AG04450 (cell line): Measurements from ENCODE around the gene FAM20A. TPM values are rescaled to one million over a fixed set of nuclear protein-coding genes. Genes with fewer than 3 reads are reported as not detected.
"Not testable (repeated sequence)": the region's sequence is repeated elsewhere in the genome, so short reads cannot be mapped to it uniquely, and the experiment has no call there.

Source experiments
- CTCF ChIA-PET: fragments of 300-600, 350-600 bp; formaldehyde crosslinking; extraction: SDS; loops from one replicate; lab custom pipeline; 2022; ENCODE audit warnings: antibody characterized with exemption, inconsistent platforms; lab: Charles Lee
- POLR2A ChIA-PET: fragments of 350-600 bp; formaldehyde crosslinking; extraction: SDS; loops from one replicate; lab custom pipeline; 2021; ENCODE audit warnings: antibody characterized with exemption, inconsistent platforms; lab: Yijun Ruan, JAX
- DNase-seq: peaks from one replicate; pipeline ENCODE4 v3.0.0-alpha.2; 2011; ENCODE audit warnings: low read depth, low spot score
- H3K27ac ChIP-seq: one replicate; pipeline ENCODE4 v1.5.1; 2012; ENCODE audit warnings: low read depth, low read length, control low read depth
- H3K27me3 ChIP-seq: one replicate; pipeline ENCODE4 v1.6.0; 2012; ENCODE audit warnings: low read length; ENCODE audit not compliant: control insufficient read depth, insufficient read depth
- H3K4me3 ChIP-seq: 2 replicates; pipeline ENCODE4 v1.5.1; 2011; ENCODE audit warnings: mild to moderate bottlenecking, low read depth, low read length, control low read depth
- H3K9me3 ChIP-seq: 2 replicates; pipeline ENCODE4 v1.5.1; 2012; ENCODE audit warnings: low read length; ENCODE audit not compliant: control insufficient read depth, insufficient read depth
- polyA plus RNA-seq: library from polyadenylated mRNA; depleted of rRNA; stranded (reverse); fragments of >200 nt; gene quantifications from 2 replicates; pipeline ENCODE4 v1.2.3, GENCODE V29; 2011
- TF ChIP-seq, protein P1 (sequence below): IDR thresholded peaks from 2 replicates; pipeline ENCODE4 v1.5.1; 2011; ENCODE audit warnings: low read depth, low read length, control low read depth, inconsistent platforms

The FAM20A gene
- polyA plus RNA-seq, 1 experiment, result not detected

DNA sequence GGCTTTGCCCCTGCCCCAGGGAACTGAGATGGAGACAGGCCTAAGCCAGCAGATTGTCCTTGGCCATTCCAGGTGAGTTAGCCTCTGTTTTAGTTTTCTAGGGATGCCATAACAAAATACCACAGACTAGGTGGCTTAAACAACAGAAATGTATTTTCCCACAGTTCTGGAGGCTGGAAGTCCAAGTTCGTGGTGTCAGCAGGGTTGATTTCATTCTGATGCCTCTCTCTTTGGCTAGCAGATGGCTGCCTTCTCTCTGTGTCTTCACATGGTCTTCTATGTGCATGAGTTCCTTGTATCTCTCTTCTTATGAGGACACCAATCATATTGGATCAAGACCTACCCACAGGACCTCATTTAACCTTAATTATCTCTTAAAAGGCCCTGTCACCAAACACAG, 12.8 kb downstream of the FAM20A start:
- TF ChIP-seq, protein P1, sequence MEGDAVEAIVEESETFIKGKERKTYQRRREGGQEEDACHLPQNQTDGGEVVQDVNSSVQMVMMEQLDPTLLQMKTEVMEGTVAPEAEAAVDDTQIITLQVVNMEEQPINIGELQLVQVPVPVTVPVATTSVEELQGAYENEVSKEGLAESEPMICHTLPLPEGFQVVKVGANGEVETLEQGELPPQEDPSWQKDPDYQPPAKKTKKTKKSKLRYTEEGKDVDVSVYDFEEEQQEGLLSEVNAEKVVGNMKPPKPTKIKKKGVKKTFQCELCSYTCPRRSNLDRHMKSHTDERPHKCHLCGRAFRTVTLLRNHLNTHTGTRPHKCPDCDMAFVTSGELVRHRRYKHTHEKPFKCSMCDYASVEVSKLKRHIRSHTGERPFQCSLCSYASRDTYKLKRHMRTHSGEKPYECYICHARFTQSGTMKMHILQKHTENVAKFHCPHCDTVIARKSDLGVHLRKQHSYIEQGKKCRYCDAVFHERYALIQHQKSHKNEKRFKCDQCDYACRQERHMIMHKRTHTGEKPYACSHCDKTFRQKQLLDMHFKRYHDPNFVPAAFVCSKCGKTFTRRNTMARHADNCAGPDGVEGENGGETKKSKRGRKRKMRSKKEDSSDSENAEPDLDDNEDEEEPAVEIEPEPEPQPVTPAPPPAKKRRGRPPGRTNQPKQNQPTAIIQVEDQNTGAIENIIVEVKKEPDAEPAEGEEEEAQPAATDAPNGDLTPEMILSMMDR, result no peak
- Histone ChIP-seq H3K27ac (no peak overlapping the region), H3K4me3 (no peak overlapping the region), H3K9me3 (no peaks in the 10 kb centered on the region; the same call in 1 of the 2 replicates), H3K27me3 (peaks cover 3% of the 10 kb centered on the region)
- ChIA-PET CTCF (no interaction called here), POLR2A (no interaction called here)
- no peak for DNase-seq

DNA sequence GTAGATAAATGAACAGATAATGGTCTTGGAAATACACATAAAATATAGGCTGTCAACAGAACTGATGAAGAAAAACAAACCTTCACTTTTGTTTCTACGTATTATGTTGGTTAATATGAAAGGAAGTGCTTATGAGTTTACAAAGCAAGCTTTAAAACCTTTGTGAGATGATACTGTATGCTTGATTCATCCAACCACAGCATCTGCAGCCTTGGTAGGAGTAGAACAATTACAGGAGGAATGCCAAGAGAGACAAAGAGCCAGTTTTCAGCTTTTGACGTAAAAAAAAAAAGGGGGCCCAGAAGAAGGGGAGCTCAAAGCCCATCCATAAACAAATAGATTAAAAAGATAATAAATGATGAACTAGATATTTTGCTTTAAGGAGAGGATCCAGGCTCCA, 13.3 kb downstream of the FAM20A start:
- Histone ChIP-seq H3K27ac (no peak overlapping the region), H3K27me3 (peaks cover 3% of the 10 kb centered on the region), H3K9me3 (no peaks in the 10 kb centered on the region; the same call in 1 of the 2 replicates), H3K4me3 (no peak overlapping the region)
- no peak for DNase-seq
- CTCF ChIA-PET, result interaction anchor here (0.7 kb wide), 1 partner anchor 10 kb away, joined by 4 read pairs; no protein-coding TSS in a partner anchor
- POLR2A ChIA-PET, result no interaction called here
- TF ChIP-seq, protein P1, result no peak

DNA sequence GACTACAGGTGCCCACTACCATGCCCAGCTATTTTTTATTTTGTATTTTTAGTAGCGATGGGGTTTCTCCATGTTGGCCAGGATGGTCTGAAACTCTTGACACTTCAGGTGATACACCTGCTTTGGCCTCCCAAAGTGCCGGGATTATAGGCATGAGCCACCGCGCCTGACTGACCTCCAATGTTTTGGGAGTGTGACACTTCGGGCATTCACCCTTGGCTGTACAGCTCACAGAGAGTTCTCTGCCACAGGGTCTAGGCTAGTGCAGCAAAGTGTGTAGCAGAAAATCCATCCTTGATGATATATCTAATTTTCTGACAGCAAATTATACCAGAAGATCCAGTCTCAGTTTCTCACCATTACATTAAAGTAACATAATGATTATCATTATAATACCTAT, 14.1 kb downstream of the FAM20A start:
- H3K9me3 ChIP-seq, result no peaks in the 10 kb centered on the region; the same call in 1 of the 2 replicates
- H3K4me3 ChIP-seq, result no peak overlapping the region
- POLR2A ChIA-PET, result no interaction called here
- no peaks in the 10 kb centered on the region for H3K27me3 ChIP-seq
- TF ChIP-seq, protein P1, result no peak
- no peak overlapping the region for H3K27ac ChIP-seq
- DNase-seq, result no peak
- CTCF ChIA-PET, result interaction anchor here (0.6 kb wide), 1 partner anchor 122 kb away, joined by 3 read pairs; no protein-coding TSS in a partner anchor

DNA sequence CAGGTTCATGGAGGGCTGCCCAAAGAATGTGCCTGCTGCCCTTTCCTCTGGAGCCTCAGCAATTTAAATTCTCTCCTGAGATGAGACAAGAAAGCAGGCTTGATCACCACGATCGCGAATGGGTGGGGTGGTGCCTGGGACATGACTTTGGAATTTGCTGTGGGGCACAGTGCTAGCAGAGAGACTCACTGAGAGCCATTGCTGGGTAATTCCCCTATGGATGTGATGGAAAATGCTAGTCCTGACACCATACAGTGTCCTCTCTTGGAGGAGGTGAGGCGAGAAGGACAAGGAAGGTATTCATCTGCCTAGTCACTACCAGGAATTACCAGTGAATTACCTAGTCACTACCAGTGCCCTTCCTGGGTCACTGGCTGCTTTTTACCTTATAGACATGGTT, 15.5 kb downstream of the FAM20A start:
- ChIA-PET CTCF (no interaction called here), POLR2A (no interaction called here)
- TF ChIP-seq, protein P1, result no peak
- Histone ChIP-seq H3K4me3 (no peak overlapping the region), H3K27ac (no peak overlapping the region), H3K9me3 (no peaks in the 10 kb centered on the region), H3K27me3 (no peaks in the 10 kb centered on the region)
- no peak for DNase-seq

DNA sequence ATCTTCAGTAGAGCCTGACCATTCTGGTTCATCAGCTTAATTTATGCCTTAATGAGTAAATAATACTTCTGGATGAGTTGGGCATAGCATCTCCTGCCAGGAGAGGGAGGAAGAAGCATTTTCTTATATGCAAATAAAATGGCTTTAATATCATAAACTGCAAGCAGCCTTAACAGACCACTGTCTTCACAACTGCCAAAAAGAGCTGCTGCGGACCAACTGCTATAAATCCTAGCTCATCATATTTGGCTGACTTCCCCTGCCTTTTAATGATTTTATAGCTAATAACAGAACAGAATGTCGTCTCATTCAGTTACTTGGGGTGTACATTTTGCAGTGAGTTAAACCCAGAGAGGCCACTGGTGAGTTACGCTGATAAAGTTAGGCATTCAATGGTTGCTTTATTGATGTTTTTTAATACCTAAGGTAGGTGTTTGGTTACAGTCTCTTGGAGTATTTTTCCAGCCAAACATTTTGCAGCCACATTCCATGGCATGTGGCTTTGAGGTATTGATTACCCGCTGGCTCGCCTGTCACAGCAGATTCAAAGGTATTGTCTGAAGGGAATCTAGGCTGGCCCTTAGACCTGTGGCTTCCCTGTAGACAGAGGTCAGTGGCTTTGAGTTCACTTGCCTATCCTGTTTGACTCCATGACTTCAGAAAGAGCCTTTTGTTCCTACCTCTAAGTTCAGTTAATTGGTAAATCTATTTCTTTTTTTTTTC, 16.4 kb downstream of the FAM20A start:
- TF ChIP-seq, protein P1, result no peak
- ChIA-PET POLR2A (no interaction called here), CTCF (no interaction called here)
- Histone ChIP-seq H3K27ac (no peak overlapping the region), H3K4me3 (no peak overlapping the region), H3K9me3 (no peaks in the 10 kb centered on the region), H3K27me3 (no peaks in the 10 kb centered on the region)
- no peak for DNase-seq

DNA sequence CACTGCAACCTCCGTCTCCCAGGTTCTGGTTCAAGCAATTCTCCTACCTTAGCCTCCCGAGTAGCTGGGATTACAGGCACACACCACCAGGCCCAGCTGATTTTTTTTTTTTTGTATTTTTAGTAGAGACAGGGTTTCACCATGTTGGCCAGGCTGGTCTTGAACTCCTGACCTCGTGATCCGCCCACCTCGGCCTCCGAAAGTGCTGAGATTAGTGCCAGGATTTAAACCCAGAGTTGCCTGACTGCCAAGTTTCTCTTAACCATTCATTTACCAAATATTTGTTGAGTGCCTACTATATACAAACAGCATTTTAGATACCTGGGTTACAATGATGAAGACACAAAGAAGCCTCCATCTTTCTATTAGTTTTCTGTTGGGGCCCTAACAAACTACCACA, 18.3 kb downstream of the FAM20A start:
- H3K4me3 ChIP-seq, POLR2A ChIA-PET, H3K27me3 ChIP-seq, CTCF ChIA-PET, H3K9me3 ChIP-seq, DNase-seq, H3K27ac ChIP-seq: not testable (repeated sequence)
